Testis (tissue), 3 donors: Measurements from ENCODE around the gene DNAJC30. TPM values are rescaled to one million over a fixed set of nuclear protein-coding genes. Genes with fewer than 3 reads are reported as not detected.

Experiments
- DNase-seq: peaks from one replicate; pipeline ENCODE4 v3.0.0-alpha.2; 2019
- H3K27ac ChIP-seq, 2 donors: fragments of 200-600 bp; sonication (generic); one replicate each; pipeline ENCODE4 v1.5.1; 2019
- H3K27me3 ChIP-seq: fragments of 200-600 bp; sonication (generic); one replicate; pipeline ENCODE4 v1.5.1; 2019
- H3K36me3 ChIP-seq: fragments of 200-600 bp; sonication (generic); one replicate; pipeline ENCODE4 v1.5.1; 2017; ENCODE audit warnings: low read depth; ENCODE audit errors: missing control alignments
- H3K4me1 ChIP-seq: fragments of 200-600 bp; sonication (generic); one replicate; pipeline ENCODE4 v1.5.1; 2019
- H3K4me3 ChIP-seq, 2 donors: fragments of 200-600 bp; sonication (generic); one replicate each; pipeline ENCODE4 v1.5.1; 2017 to 2019
- H3K9me3 ChIP-seq: fragments of 200-600 bp; sonication (generic); one replicate; pipeline ENCODE4 v1.5.1; 2017
- POLR2A ChIP-seq: fragments of 450-650 bp; IDR thresholded peaks from one replicate; pipeline ENCODE4 v1.6.1; 2017; ENCODE audit warnings: antibody characterized with exemption, mild to moderate bottlenecking, moderate library complexity
- WGBS, 2 donors: methylation state at CpG; one replicate each; pipeline ENCODE4 v1.1.5; 2018; 5-methylcytosine and 5-hydroxymethylcytosine counted together
- intact Hi-C: fragments of 100-400 bp; cut with DNase I; formaldehyde crosslinking; loops from one replicate; pipeline ENCODE4 v1.15.1; 2023; ENCODE audit warnings: low total_unique reads
- polyA plus RNA-seq: library from polyadenylated mRNA; stranded (reverse); fragments of 350-450 nt; fragmentation: Illumina TruSeq; extraction: RNeasy Lipid Tissue Mini Kit (QIAGEN cat#74804); gene quantifications from one replicate; pipeline ENCODE4 v1.2.3, GENCODE V29; 2014; ENCODE audit warnings: low read depth, low replicate concordance; ENCODE audit not compliant: insufficient read depth
- total RNA-seq, 2 donors: library from RNA; depleted of rRNA; stranded (reverse); fragments of >200 nt; gene quantifications; one replicate each; pipeline ENCODE4 v1.2.3, GENCODE V29; 2016
- TF ChIP-seq, protein P1 (sequence below), 3 experiments: fragments of 450-650 bp in 2 of 3; fragments of 200-600 bp in 1 of 3; sonication (generic) in 1 of 3; IDR thresholded peaks; one replicate each; pipeline ENCODE4 v1.5.1; 2016 to 2019; ENCODE audit warnings: antibody characterized with exemption in 3 of 3, mild to moderate bottlenecking in 2 of 3, moderate library complexity in 1 of 3

DNAJC30 gene
- total and polyA plus RNA-seq, 3 donors from 2014 or later, result 19.7 to 27.7 (median 25.0) TPM

DNA sequence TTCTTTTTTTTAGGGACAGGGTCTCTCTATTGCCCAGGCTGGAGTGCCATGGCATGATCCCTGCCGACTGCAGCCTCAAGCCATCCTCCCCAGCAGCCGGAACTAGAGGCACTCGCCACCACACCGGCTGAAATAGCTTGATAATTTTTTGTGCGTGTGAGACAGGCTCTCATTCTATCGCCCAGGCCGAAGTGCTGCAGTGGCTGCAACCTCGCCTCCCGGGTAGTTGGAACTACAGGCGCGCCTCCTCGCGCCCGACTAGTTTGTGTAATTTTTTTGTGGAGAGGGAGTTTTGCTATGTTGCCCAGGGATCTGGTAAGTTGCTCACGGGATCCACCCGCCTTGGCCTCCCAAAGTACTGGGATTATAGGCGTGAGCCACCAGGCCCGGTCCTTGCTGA lies 2.1 kb upstream of the DNAJC30 start:
- Histone ChIP-seq H3K9me3 (no peaks in the 10 kb centered on the region), H3K27me3 (no peaks in the 10 kb centered on the region), H3K4me3 (peak overlapping the region in 1 of 2 donors; percentile 17), H3K36me3 (no peaks in the 10 kb centered on the region), H3K4me1 (peaks cover 28% of the 10 kb centered on the region), H3K27ac (no peak overlapping the region)
- intact Hi-C loops, result no loop called here
- 69 to 73% methylated on average over 18 of the region's 18 CpGs for WGBS, 2 donors
- DNase-seq, result no peak
- no peak for TF ChIP-seq POLR2A
- TF ChIP-seq, protein P1, sequence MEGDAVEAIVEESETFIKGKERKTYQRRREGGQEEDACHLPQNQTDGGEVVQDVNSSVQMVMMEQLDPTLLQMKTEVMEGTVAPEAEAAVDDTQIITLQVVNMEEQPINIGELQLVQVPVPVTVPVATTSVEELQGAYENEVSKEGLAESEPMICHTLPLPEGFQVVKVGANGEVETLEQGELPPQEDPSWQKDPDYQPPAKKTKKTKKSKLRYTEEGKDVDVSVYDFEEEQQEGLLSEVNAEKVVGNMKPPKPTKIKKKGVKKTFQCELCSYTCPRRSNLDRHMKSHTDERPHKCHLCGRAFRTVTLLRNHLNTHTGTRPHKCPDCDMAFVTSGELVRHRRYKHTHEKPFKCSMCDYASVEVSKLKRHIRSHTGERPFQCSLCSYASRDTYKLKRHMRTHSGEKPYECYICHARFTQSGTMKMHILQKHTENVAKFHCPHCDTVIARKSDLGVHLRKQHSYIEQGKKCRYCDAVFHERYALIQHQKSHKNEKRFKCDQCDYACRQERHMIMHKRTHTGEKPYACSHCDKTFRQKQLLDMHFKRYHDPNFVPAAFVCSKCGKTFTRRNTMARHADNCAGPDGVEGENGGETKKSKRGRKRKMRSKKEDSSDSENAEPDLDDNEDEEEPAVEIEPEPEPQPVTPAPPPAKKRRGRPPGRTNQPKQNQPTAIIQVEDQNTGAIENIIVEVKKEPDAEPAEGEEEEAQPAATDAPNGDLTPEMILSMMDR (IDR thresholded peaks at IDR 0.05), result no peak

DNA sequence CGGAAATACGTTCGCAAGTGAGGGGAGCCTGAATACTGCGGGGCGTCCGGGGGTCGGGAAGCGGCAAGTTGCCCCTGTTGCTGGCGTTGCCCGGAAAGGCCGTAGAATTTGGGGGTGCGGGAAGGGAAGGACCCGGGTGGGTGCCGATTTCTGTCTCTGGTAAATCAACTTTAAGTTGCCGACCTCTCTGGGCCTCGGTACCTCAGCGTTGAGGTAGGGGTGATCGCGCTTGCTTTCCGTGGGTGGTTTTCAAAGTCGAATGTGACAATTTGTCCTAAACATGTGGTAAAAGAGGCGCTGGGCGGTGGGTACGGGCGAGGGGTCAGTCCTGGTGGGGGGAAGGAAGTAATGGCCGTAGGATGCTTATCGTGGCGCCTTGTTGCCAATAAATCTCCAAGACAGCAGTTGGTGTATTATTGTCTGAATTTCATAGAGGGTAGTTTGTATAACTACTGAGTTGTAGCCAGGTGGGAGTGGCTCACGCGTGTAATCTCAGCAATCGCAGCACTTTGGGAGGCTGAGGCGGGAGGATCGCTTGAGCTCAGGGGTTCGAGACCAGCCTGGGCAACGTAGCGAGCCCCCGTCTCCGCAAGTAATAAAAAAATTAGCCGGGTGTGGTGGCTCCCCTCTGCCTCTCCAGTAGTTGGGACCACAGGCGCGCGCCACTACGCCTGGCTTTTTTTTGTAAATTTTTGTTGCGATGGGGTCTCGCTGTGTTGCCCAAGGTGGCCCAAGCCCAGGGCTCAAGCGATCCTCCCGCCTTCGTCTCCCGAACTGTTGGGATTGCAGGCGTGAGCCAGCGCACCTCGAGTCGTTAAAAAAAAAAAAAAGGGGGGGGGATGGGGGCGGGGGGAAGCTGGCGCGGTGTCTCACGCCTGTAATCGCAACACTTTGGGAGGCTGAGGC lies 788 bp upstream of the DNAJC30 start:
- DNase-seq, result peak; percentile 44
- intact Hi-C loops, result no loop called here
- H3K4me3 ChIP-seq, result peak overlapping the region; percentile 89 to 91
- no peaks in the 10 kb centered on the region for H3K36me3 ChIP-seq
- H3K4me1 ChIP-seq, result peaks cover 38% of the 10 kb centered on the region
- H3K27ac ChIP-seq, result peak overlapping the region; percentile 77 to 80
- 14 to 21% methylated on average over 35 to 58 of the region's 58 CpGs for WGBS, 2 donors
- H3K27me3 ChIP-seq, result no peaks in the 10 kb centered on the region
- TF ChIP-seq POLR2A, result no peak
- TF ChIP-seq, protein P1 (IDR thresholded peaks at IDR 0.05), result no peak
- H3K9me3 ChIP-seq, result no peaks in the 10 kb centered on the region

DNA sequence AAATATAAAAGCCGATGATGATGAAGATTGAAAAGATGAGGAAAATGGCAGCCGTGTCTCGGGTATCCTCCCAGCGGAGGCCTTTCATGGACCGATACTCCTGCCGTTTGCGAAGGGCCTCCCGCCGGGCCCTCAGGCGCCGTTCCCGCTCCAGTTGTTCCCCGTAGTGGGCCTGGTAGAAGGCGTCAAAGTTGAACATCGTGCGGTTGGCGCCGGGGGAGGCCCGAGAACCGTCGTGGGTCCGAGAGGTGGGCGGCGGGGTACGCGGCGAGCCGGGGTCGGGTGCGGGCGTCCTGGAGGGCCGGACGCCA lies 553 bp downstream of the DNAJC30 start:
- intact Hi-C loops, result no loop called here
- WGBS, 2 donors, result 0 to 2% methylated on average over 13 to 30 of the region's 33 CpGs
- no peak for DNase-seq
- H3K9me3 ChIP-seq, result no peaks in the 10 kb centered on the region
- H3K4me3 ChIP-seq, result peak overlapping the region; percentile 89 to 91
- H3K4me1 ChIP-seq, result peaks cover 44% of the 10 kb centered on the region
- H3K36me3 ChIP-seq, result no peaks in the 10 kb centered on the region
- no peaks in the 10 kb centered on the region for H3K27me3 ChIP-seq
- TF ChIP-seq, protein P1 (IDR thresholded peaks at IDR 0.05), result no peak
- no peak for TF ChIP-seq POLR2A
- H3K27ac ChIP-seq, result peak overlapping the region; percentile 70 to 83

DNA sequence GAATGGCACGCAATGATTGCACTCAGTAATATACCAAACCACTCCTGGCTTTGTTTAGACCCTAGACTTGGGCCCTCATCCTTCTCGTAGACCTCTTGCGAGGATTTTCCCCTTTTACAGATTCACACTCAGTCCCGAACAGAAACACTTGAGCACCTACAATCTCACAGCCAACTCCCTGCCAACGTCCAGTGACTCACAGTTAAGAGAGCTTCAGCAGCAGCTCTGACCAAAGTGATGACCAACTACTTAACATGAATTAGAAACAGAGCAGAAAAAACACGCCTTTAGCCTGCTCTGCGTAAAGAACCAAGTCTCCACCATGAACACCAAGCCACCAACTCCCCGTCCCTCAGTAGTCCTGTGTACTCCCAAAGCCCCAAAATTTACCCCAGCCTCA lies 2.2 kb downstream of the DNAJC30 start:
- intact Hi-C loops, result no loop called here
- no peak for DNase-seq

More for the DNA sequence above, 2.2 kb downstream of the DNAJC30 start:
- Histone ChIP-seq H3K9me3 (no peaks in the 10 kb centered on the region), H3K27me3 (no peaks in the 10 kb centered on the region), H3K36me3 (no peaks in the 10 kb centered on the region), H3K27ac (peak overlapping the region; percentile 70 to 83), H3K4me1 (peaks cover 44% of the 10 kb centered on the region), H3K4me3 (no peak overlapping the region)
- 65 to 73% methylated on average over 8 of the region's 8 CpGs for WGBS, 2 donors
- TF ChIP-seq POLR2A, result no peak
- TF ChIP-seq, protein P1 (IDR thresholded peaks at IDR 0.05), result no peak
